Activated CD8-positive, alpha-beta memory T cell treated with anti-CD3 and anti-CD28 coated beads, Interleukin-2, amount 10 ng/mL, durations not matched to agents 7 days and 5 days (primary cell): ENCODE data around the gene SHROOM3. TPM values are rescaled to one million over a fixed set of nuclear protein-coding genes. Genes with fewer than 3 reads are reported as not detected.
"Not testable (repeated sequence)": the region's sequence is repeated elsewhere in the genome, so short reads cannot be mapped to it uniquely, and the experiment has no call there.

Experiments used
- ATAC-seq: fragments of 150-1000 bp; cut with Tn5 transposase; one replicate; pipeline ENCODE4 v1.10.0; 2021; ENCODE audit warnings: moderate library complexity
- CTCF ChIA-PET: fragments of 350-600 bp; sonication (Branson Sonifier 250); formaldehyde crosslinking; loops from one replicate; lab custom pipeline; 2021; ENCODE audit warnings: antibody characterized with exemption; lab: Charles Lee
- DNase-seq: peaks from one replicate; pipeline ENCODE4 v3.0.0-alpha.2; 2020
- H3K27ac Mint-ChIP-seq: one replicate; pipeline ENCODE4 v1.8.0; 2021; ENCODE audit warnings: mild to moderate bottlenecking, mixed read lengths
- H3K27me3 Mint-ChIP-seq: one replicate; pipeline ENCODE4 v1.8.0; 2021; ENCODE audit warnings: mixed read lengths
- H3K36me3 Mint-ChIP-seq: one replicate; pipeline ENCODE4 v1.8.0; 2021; ENCODE audit warnings: mild to moderate bottlenecking, mixed read lengths
- H3K4me1 Mint-ChIP-seq: one replicate; pipeline ENCODE4 v1.8.0; 2021; ENCODE audit warnings: mixed read lengths
- H3K4me3 Mint-ChIP-seq: one replicate; pipeline ENCODE4 v1.8.0; 2021; ENCODE audit warnings: mild to moderate bottlenecking, moderate library complexity, mixed read lengths
- H3K9me3 Mint-ChIP-seq: one replicate; pipeline ENCODE4 v1.8.0; 2022; ENCODE audit warnings: low read depth, mixed read lengths
- total RNA-seq, 2 experiments: library from RNA; stranded (reverse); gene quantifications; one replicate each; pipeline ENCODE4 v1.2.3, GENCODE V29; 2021

The SHROOM3 gene
- total RNA-seq, 2 experiments from 2014 or later = 0.09 TPM; not detected in 1

GRCh38 chr4:76592460-76592859 is 157.4 kb downstream of the SHROOM3 start:
- CTCF ChIA-PET = no interaction called here
- Mint-ChIP-seq H3K4me3 (no peak overlapping the region), H3K27ac (no peak overlapping the region), H3K4me1 (no peaks in the 10 kb centered on the region), H3K36me3 (no peaks in the 10 kb centered on the region), H3K9me3 (no peaks in the 10 kb centered on the region), H3K27me3 (peaks cover 34% of the 10 kb centered on the region)
- DNase-seq (no peak), ATAC-seq (no peak)

GRCh38 chr4:76594173-76594572 is 159.1 kb downstream of the SHROOM3 start:
- H3K4me3 Mint-ChIP-seq = no peak overlapping the region
- H3K4me1 Mint-ChIP-seq = no peaks in the 10 kb centered on the region
- H3K36me3 Mint-ChIP-seq = no peaks in the 10 kb centered on the region
- CTCF ChIA-PET = no interaction called here
- ATAC-seq (no peak), DNase-seq (no peak)
- H3K27me3 Mint-ChIP-seq = peaks cover 30% of the 10 kb centered on the region
- H3K9me3 Mint-ChIP-seq = no peaks in the 10 kb centered on the region
- no peak overlapping the region for H3K27ac Mint-ChIP-seq

- DNase-seq = no peak
- H3K4me1 Mint-ChIP-seq = no peaks in the 10 kb centered on the region
- peaks cover 27% of the 10 kb centered on the region for H3K27me3 Mint-ChIP-seq
- CTCF ChIA-PET = no interaction called here
- no peaks in the 10 kb centered on the region for H3K9me3 Mint-ChIP-seq
- ATAC-seq = no peak
- no peak overlapping the region for H3K4me3 Mint-ChIP-seq
- H3K36me3 Mint-ChIP-seq = no peaks in the 10 kb centered on the region
- H3K27ac Mint-ChIP-seq = no peak overlapping the region
Measured at GRCh38 chr4:76595435-76595834, 160.4 kb downstream of the SHROOM3 start.

GRCh38 chr4:76596713-76597112 is 161.7 kb downstream of the SHROOM3 start:
- DNase-seq = no peak
- CTCF ChIA-PET = no interaction called here
- Mint-ChIP-seq H3K27ac (no peak overlapping the region), H3K27me3 (peaks cover 25% of the 10 kb centered on the region), H3K9me3 (no peaks in the 10 kb centered on the region), H3K36me3 (no peaks in the 10 kb centered on the region), H3K4me3 (no peak overlapping the region), H3K4me1 (no peaks in the 10 kb centered on the region)
- ATAC-seq = no peak

- Mint-ChIP-seq H3K36me3 (no peaks in the 10 kb centered on the region), H3K4me3 (no peak overlapping the region), H3K9me3 (no peaks in the 10 kb centered on the region), H3K27me3 (peaks cover 21% of the 10 kb centered on the region), H3K4me1 (no peaks in the 10 kb centered on the region), H3K27ac (no peak overlapping the region)
- CTCF ChIA-PET = no interaction called here
- no peak for ATAC-seq
- no peak for DNase-seq
Measured at GRCh38 chr4:76597423-76597979, 162.5 kb downstream of the SHROOM3 start.

- H3K27me3 Mint-ChIP-seq = peaks cover 13% of the 10 kb centered on the region
- H3K9me3 Mint-ChIP-seq = no peaks in the 10 kb centered on the region
- H3K27ac Mint-ChIP-seq = no peak overlapping the region
- H3K36me3 Mint-ChIP-seq = no peaks in the 10 kb centered on the region
- no peaks in the 10 kb centered on the region for H3K4me1 Mint-ChIP-seq
- no peak for ATAC-seq
- DNase-seq = no peak
- CTCF ChIA-PET = no interaction called here
- H3K4me3 Mint-ChIP-seq = no peak overlapping the region
Measured at GRCh38 chr4:76600447-76600846, 165.4 kb downstream of the SHROOM3 start.

- ATAC-seq (no peak), DNase-seq (no peak)
- peaks cover 11% of the 10 kb centered on the region for H3K27me3 Mint-ChIP-seq
- no peaks in the 10 kb centered on the region for H3K36me3 Mint-ChIP-seq
- H3K9me3 Mint-ChIP-seq = no peaks in the 10 kb centered on the region
- no peak overlapping the region for H3K27ac Mint-ChIP-seq
- CTCF ChIA-PET = no interaction called here
- H3K4me1 Mint-ChIP-seq = no peaks in the 10 kb centered on the region
- H3K4me3 Mint-ChIP-seq = no peak overlapping the region
Measured at GRCh38 chr4:76601791-76602190, 166.8 kb downstream of the SHROOM3 start.

- Mint-ChIP-seq H3K27ac (no peak overlapping the region), H3K4me1 (peaks cover 6% of the 10 kb centered on the region), H3K9me3 (no peaks in the 10 kb centered on the region), H3K36me3 (no peaks in the 10 kb centered on the region), H3K27me3 (peaks cover 14% of the 10 kb centered on the region), H3K4me3 (no peak overlapping the region)
- no peak for DNase-seq
- CTCF ChIA-PET = no interaction called here
- no peak for ATAC-seq
Measured at GRCh38 chr4:76605099-76605563, 170.1 kb downstream of the SHROOM3 start.

GRCh38 chr4:76606645-76607265 is 171.7 kb downstream of the SHROOM3 start:
- H3K36me3 Mint-ChIP-seq = no peaks in the 10 kb centered on the region
- H3K4me3 Mint-ChIP-seq = no peak overlapping the region
- DNase-seq = no peak
- CTCF ChIA-PET = no interaction called here
- no peaks in the 10 kb centered on the region for H3K9me3 Mint-ChIP-seq
- H3K4me1 Mint-ChIP-seq = peaks cover 6% of the 10 kb centered on the region
- H3K27ac Mint-ChIP-seq = no peak overlapping the region
- H3K27me3 Mint-ChIP-seq = peaks cover 21% of the 10 kb centered on the region
- ATAC-seq = no peak

- CTCF ChIA-PET = no interaction called here
- H3K9me3 Mint-ChIP-seq = no peaks in the 10 kb centered on the region
- no peak overlapping the region for H3K4me3 Mint-ChIP-seq
- H3K27ac Mint-ChIP-seq = no peak overlapping the region
- H3K36me3 Mint-ChIP-seq = no peaks in the 10 kb centered on the region
- DNase-seq (no peak), ATAC-seq (no peak)
- H3K4me1 Mint-ChIP-seq = peaks cover 6% of the 10 kb centered on the region
- peaks cover 21% of the 10 kb centered on the region for H3K27me3 Mint-ChIP-seq
Measured at GRCh38 chr4:76607266-76607799, 172.3 kb downstream of the SHROOM3 start.

GRCh38 chr4:76607846-76608245 is 172.8 kb downstream of the SHROOM3 start:
- no peaks in the 10 kb centered on the region for H3K36me3 Mint-ChIP-seq
- ATAC-seq (no peak), DNase-seq (no peak)
- no peak overlapping the region for H3K27ac Mint-ChIP-seq
- no peak overlapping the region for H3K4me3 Mint-ChIP-seq
- CTCF ChIA-PET = no interaction called here
- no peaks in the 10 kb centered on the region for H3K9me3 Mint-ChIP-seq
- peaks cover 24% of the 10 kb centered on the region for H3K27me3 Mint-ChIP-seq
- H3K4me1 Mint-ChIP-seq = peaks cover 6% of the 10 kb centered on the region

- H3K36me3 Mint-ChIP-seq, H3K9me3 Mint-ChIP-seq, H3K4me1 Mint-ChIP-seq, H3K4me3 Mint-ChIP-seq, H3K27ac Mint-ChIP-seq, CTCF ChIA-PET, DNase-seq, ATAC-seq: not testable (repeated sequence)
- peaks cover 29% of the 10 kb centered on the region for H3K27me3 Mint-ChIP-seq
Measured at GRCh38 chr4:76608549-76608948, 173.5 kb downstream of the SHROOM3 start.

- no peaks in the 10 kb centered on the region for H3K36me3 Mint-ChIP-seq
- no peak overlapping the region for H3K27ac Mint-ChIP-seq
- H3K4me3 Mint-ChIP-seq = no peak overlapping the region
- peaks cover 6% of the 10 kb centered on the region for H3K4me1 Mint-ChIP-seq
- DNase-seq = no peak
- H3K27me3 Mint-ChIP-seq = peaks cover 33% of the 10 kb centered on the region
- CTCF ChIA-PET = no interaction called here
- no peaks in the 10 kb centered on the region for H3K9me3 Mint-ChIP-seq
- no peak for ATAC-seq
Measured at GRCh38 chr4:76610751-76611547, 175.9 kb downstream of the SHROOM3 start.
